H9 (cell line): ENCODE results near the gene PARD3. TPM values are rescaled to one million over a fixed set of nuclear protein-coding genes. Genes with fewer than 3 reads are reported as not detected.

Experiments used
- DNase-seq: peaks from one replicate; pipeline ENCODE4 v3.0.0-alpha.2; 2017
- H2AFZ ChIP-seq: one replicate; pipeline ENCODE4 v1.6.1; 2013; ENCODE audit warnings: mild to moderate bottlenecking, low read length, control low read depth, moderate library complexity
- H2AK5ac ChIP-seq: 2 replicates; pipeline ENCODE4 v1.6.1; 2013; ENCODE audit warnings: low read length, control low read depth, mixed read lengths; ENCODE audit not compliant: insufficient read length
- H2BK120ac ChIP-seq: one replicate; pipeline ENCODE4 v1.6.1; 2013; ENCODE audit warnings: low read depth, mild to moderate bottlenecking, low read length, control low read depth, inconsistent platforms; ENCODE audit not compliant: poor library complexity, severe bottlenecking
- H2BK12ac ChIP-seq: 2 replicates; pipeline ENCODE4 v1.6.1; 2013; ENCODE audit warnings: low read length, control low read depth, mixed read lengths, low read depth; ENCODE audit not compliant: insufficient read length
- H2BK15ac ChIP-seq: 2 replicates; pipeline ENCODE4 v1.6.1; 2013; ENCODE audit warnings: low read depth, low read length, control low read depth
- H2BK20ac ChIP-seq: one replicate; pipeline ENCODE4 v1.6.1; 2013; ENCODE audit warnings: low read depth, mild to moderate bottlenecking, low read length, control low read depth, inconsistent platforms; ENCODE audit not compliant: poor library complexity, severe bottlenecking
- H2BK5ac ChIP-seq: 2 replicates; pipeline ENCODE4 v1.6.1; 2013; ENCODE audit warnings: low read length, control low read depth, mixed read lengths; ENCODE audit not compliant: insufficient read length
- H3K14ac ChIP-seq: 2 replicates; pipeline ENCODE4 v1.6.1; 2013; ENCODE audit warnings: low read length, control low read depth; ENCODE audit not compliant: insufficient read depth
- H3K18ac ChIP-seq: 2 replicates; pipeline ENCODE4 v1.6.1; 2013; ENCODE audit warnings: low read depth, mild to moderate bottlenecking, mixed read lengths, low read length, control low read depth; ENCODE audit not compliant: insufficient read length
- H3K23ac ChIP-seq: 2 replicates; pipeline ENCODE4 v1.6.1; 2013; ENCODE audit warnings: low read length, control low read depth, mixed read lengths, low read depth; ENCODE audit not compliant: insufficient read length
- H3K23me2 ChIP-seq: 2 replicates; pipeline ENCODE4 v1.6.1; 2013; ENCODE audit warnings: low read depth, mild to moderate bottlenecking, mixed read lengths, low read length, control low read depth; ENCODE audit not compliant: insufficient read length, poor library complexity, severe bottlenecking
- H3K27ac ChIP-seq: 2 replicates; pipeline ENCODE4 v1.5.1; 2013; ENCODE audit warnings: low read length, control low read depth, mixed read lengths, low read depth; ENCODE audit not compliant: insufficient read length
- H3K27me3 ChIP-seq: 2 replicates; pipeline ENCODE4 v1.6.1; 2013; ENCODE audit warnings: low read length, control low read depth, inconsistent platforms; ENCODE audit not compliant: insufficient read depth
- H3K4ac ChIP-seq: 2 replicates; pipeline ENCODE4 v1.6.1; 2013; ENCODE audit warnings: low read depth, mild to moderate bottlenecking, control low read depth, inconsistent platforms, low read length, moderate library complexity
- H3K4me1 ChIP-seq: 2 replicates; pipeline ENCODE4 v1.6.1; 2013; ENCODE audit warnings: low read length, control low read depth, inconsistent platforms; ENCODE audit not compliant: insufficient read depth
- H3K4me2 ChIP-seq: 2 replicates; pipeline ENCODE4 v1.6.1; 2013; ENCODE audit warnings: low read length, control low read depth, mixed read lengths; ENCODE audit not compliant: insufficient read length, insufficient read depth
- H3K56ac ChIP-seq: 2 replicates; pipeline ENCODE4 v1.6.1; 2013; ENCODE audit warnings: low read depth, mild to moderate bottlenecking, mixed read lengths, low read length, control low read depth; ENCODE audit not compliant: insufficient read length
- H3K79me1 ChIP-seq: 2 replicates; pipeline ENCODE4 v1.6.1; 2013; ENCODE audit warnings: low read depth, mild to moderate bottlenecking, moderate library complexity, low read length, control low read depth, inconsistent platforms; ENCODE audit not compliant: insufficient read depth, poor library complexity, severe bottlenecking
- H3K79me2 ChIP-seq: 2 replicates; pipeline ENCODE4 v1.6.1; 2013; ENCODE audit warnings: low read length, control low read depth, inconsistent platforms; ENCODE audit not compliant: insufficient read depth
- H3K9ac ChIP-seq: 2 replicates; pipeline ENCODE4 v1.6.1; 2013; ENCODE audit warnings: low read length, control low read depth, mixed read lengths; ENCODE audit not compliant: insufficient read length; ENCODE audit errors: extremely low read depth
- H3K9me3 ChIP-seq: one replicate; pipeline ENCODE4 v1.6.1; 2013; ENCODE audit warnings: low read depth, low read length, inconsistent platforms; ENCODE audit not compliant: control insufficient read depth
- H3T11ph ChIP-seq: one replicate; pipeline ENCODE4 v1.6.1; 2013; ENCODE audit warnings: mild to moderate bottlenecking, low read length, control low read depth, inconsistent platforms
- H4K20me1 ChIP-seq: one replicate; pipeline ENCODE4 v1.6.1; 2013; ENCODE audit not compliant: control insufficient read depth, insufficient read length, insufficient read depth
- H4K5ac ChIP-seq: 2 replicates; pipeline ENCODE4 v1.6.1; 2013; ENCODE audit warnings: low read depth, mild to moderate bottlenecking, mixed read lengths, low read length, control low read depth; ENCODE audit not compliant: insufficient read length
- H4K8ac ChIP-seq: replicated peaks from 2 replicates; pipeline ENCODE4 v1.6.1; 2013; ENCODE audit warnings: low read length, control low read depth, mixed read lengths, low read depth; ENCODE audit not compliant: insufficient read length
- H4K91ac ChIP-seq: 2 replicates; pipeline ENCODE4 v1.6.1; 2013; ENCODE audit warnings: low read depth, mild to moderate bottlenecking, moderate library complexity, mixed read lengths, low read length, control low read depth; ENCODE audit not compliant: insufficient read length
- H3K27ac Mint-ChIP-seq, 3 experiments: 2 replicates in 2 of 3; 3 replicates in 1 of 3; pipeline ENCODE4 v1.8.0; 2020 to 2021; ENCODE audit warnings: mixed read lengths in 3 of 3, mild to moderate bottlenecking in 1 of 3, moderate library complexity in 1 of 3
- H3K27me3 Mint-ChIP-seq: 2 replicates; pipeline ENCODE4 v1.8.0; 2021; ENCODE audit warnings: low read depth, mild to moderate bottlenecking, moderate library complexity, mixed read lengths
- H3K36me3 Mint-ChIP-seq, 3 experiments: 2 replicates in 2 of 3; 3 replicates in 1 of 3; pipeline ENCODE4 v1.8.0; 2020 to 2021; ENCODE audit warnings: low read depth in 3 of 3, mixed read lengths in 3 of 3; ENCODE audit not compliant: insufficient read depth in 1 of 3
- H3K4me1 Mint-ChIP-seq, 2 experiments: 2 replicates each; pipeline ENCODE4 v1.8.0; 2020; ENCODE audit warnings: mixed read lengths in 2 of 2
- H3K4me3 Mint-ChIP-seq, 2 experiments: 2 replicates in 1 of 2; 3 replicates in 1 of 2; pipeline ENCODE4 v1.8.0; 2020 to 2021; ENCODE audit warnings: mild to moderate bottlenecking in 2 of 2, mixed read lengths in 2 of 2, moderate library complexity in 1 of 2
- H3K9me3 Mint-ChIP-seq, 2 experiments: 2 replicates in 1 of 2; 3 replicates in 1 of 2; pipeline ENCODE4 v1.8.0; 2020; ENCODE audit warnings: mild to moderate bottlenecking in 2 of 2, mixed read lengths in 2 of 2, moderate library complexity in 1 of 2
- WGBS: extraction: QIAGEN DNeasy Blood & Tissue Kit; methylation state at CpG from one replicate; pipeline ENCODE4 v1.1.7; 2013; ENCODE audit warnings: missing lambda C conversion rate, low lambda C conversion rate, mixed read lengths; ENCODE audit not compliant: insufficient read length; ENCODE audit errors: extremely low coverage; 5-methylcytosine and 5-hydroxymethylcytosine counted together
- total RNA-seq: library from RNA; stranded (reverse); gene quantifications from 2 replicates; pipeline ENCODE4 v1.2.1, GENCODE V29; 2021
- TF ChIP-seq, protein P1 (sequence below): fragments of 200-600 bp; sonication (generic); conservative IDR thresholded peaks from 3 replicates; pipeline ENCODE4 v1.8.0; 2021; ENCODE audit warnings: antibody characterized with exemption, mild to moderate bottlenecking

The PARD3 gene
- total RNA-seq, 1 experiment from 2014 or later: 44.7 TPM

DNA sequence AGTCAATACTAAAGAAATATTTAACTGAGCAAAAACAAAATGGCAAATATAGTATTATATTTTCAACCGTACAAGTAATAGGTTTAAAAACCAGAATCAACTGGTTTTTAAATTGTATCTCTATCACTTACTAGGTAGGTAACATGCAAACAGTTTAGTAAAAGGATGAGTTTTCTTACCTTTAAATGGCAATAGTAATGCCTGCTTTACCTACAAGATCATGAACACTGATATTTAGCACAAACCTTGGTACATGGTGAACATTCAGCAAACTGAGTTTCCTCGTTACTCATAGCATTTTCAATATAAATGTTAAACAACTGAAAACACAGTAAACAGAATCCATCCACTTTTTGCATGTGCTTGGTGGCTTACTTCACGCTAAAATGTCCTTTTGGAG, 389.1 kb downstream of the PARD3 start:
- Histone ChIP-seq H2BK15ac (no peak overlapping the region), H3K79me1 (no peaks in the 10 kb centered on the region), H2AK5ac (no peak overlapping the region), H4K91ac (no peak overlapping the region), H4K5ac (no peak overlapping the region), H4K8ac (no peak overlapping the region), H3K4me1 (peaks cover 2% of the 10 kb centered on the region; the same call in 1 of the 2 replicates), H3K23me2 (peaks cover 3% of the 10 kb centered on the region), H3K27me3 (no peaks in the 10 kb centered on the region), H3K79me2 (0 out of 2 replicates have a peak, but pooled peaks cover under 1% of the 10 kb centered on the region), H3K9ac (no peak overlapping the region), H3K56ac (no peak overlapping the region), H2BK120ac (no peak overlapping the region), H2BK12ac (no peak overlapping the region), H3K4me2 (no peak overlapping the region), H2BK20ac (no peak overlapping the region), H3T11ph (no peak overlapping the region), H4K20me1 (no peaks in the 10 kb centered on the region), H3K4ac (no peak overlapping the region), H2BK5ac (no peak overlapping the region), H3K27ac (no peak overlapping the region), H3K23ac (no peak overlapping the region), H3K14ac (no peak overlapping the region), H2AFZ (no peak overlapping the region), H3K9me3 (no peaks in the 10 kb centered on the region), H3K18ac (no peak overlapping the region)
- no peak overlapping the region for H3K4me3 Mint-ChIP-seq
- no peaks in the 10 kb centered on the region for H3K36me3 Mint-ChIP-seq
- TF ChIP-seq, protein P1, sequence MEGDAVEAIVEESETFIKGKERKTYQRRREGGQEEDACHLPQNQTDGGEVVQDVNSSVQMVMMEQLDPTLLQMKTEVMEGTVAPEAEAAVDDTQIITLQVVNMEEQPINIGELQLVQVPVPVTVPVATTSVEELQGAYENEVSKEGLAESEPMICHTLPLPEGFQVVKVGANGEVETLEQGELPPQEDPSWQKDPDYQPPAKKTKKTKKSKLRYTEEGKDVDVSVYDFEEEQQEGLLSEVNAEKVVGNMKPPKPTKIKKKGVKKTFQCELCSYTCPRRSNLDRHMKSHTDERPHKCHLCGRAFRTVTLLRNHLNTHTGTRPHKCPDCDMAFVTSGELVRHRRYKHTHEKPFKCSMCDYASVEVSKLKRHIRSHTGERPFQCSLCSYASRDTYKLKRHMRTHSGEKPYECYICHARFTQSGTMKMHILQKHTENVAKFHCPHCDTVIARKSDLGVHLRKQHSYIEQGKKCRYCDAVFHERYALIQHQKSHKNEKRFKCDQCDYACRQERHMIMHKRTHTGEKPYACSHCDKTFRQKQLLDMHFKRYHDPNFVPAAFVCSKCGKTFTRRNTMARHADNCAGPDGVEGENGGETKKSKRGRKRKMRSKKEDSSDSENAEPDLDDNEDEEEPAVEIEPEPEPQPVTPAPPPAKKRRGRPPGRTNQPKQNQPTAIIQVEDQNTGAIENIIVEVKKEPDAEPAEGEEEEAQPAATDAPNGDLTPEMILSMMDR: no peak
- no peak for DNase-seq
- no peaks in the 10 kb centered on the region for H3K27me3 Mint-ChIP-seq
- WGBS: no CpG with 5 or more reads among the region's 3 CpGs
- H3K9me3 Mint-ChIP-seq: no peaks in the 10 kb centered on the region
- H3K27ac Mint-ChIP-seq: no peak overlapping the region; a peak in 2 of 7 replicates
- peaks cover 55% of the 10 kb centered on the region in 2 experiments for H3K4me1 Mint-ChIP-seq
